Measurements from ENCODE around the gene ZNF281.
"Not testable (repeated sequence)": the region's sequence is repeated elsewhere in the genome, so short reads cannot be mapped to it uniquely, and the experiment has no call there.

ZNF281 gene, protein sequence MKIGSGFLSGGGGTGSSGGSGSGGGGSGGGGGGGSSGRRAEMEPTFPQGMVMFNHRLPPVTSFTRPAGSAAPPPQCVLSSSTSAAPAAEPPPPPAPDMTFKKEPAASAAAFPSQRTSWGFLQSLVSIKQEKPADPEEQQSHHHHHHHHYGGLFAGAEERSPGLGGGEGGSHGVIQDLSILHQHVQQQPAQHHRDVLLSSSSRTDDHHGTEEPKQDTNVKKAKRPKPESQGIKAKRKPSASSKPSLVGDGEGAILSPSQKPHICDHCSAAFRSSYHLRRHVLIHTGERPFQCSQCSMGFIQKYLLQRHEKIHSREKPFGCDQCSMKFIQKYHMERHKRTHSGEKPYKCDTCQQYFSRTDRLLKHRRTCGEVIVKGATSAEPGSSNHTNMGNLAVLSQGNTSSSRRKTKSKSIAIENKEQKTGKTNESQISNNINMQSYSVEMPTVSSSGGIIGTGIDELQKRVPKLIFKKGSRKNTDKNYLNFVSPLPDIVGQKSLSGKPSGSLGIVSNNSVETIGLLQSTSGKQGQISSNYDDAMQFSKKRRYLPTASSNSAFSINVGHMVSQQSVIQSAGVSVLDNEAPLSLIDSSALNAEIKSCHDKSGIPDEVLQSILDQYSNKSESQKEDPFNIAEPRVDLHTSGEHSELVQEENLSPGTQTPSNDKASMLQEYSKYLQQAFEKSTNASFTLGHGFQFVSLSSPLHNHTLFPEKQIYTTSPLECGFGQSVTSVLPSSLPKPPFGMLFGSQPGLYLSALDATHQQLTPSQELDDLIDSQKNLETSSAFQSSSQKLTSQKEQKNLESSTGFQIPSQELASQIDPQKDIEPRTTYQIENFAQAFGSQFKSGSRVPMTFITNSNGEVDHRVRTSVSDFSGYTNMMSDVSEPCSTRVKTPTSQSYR

DNA sequence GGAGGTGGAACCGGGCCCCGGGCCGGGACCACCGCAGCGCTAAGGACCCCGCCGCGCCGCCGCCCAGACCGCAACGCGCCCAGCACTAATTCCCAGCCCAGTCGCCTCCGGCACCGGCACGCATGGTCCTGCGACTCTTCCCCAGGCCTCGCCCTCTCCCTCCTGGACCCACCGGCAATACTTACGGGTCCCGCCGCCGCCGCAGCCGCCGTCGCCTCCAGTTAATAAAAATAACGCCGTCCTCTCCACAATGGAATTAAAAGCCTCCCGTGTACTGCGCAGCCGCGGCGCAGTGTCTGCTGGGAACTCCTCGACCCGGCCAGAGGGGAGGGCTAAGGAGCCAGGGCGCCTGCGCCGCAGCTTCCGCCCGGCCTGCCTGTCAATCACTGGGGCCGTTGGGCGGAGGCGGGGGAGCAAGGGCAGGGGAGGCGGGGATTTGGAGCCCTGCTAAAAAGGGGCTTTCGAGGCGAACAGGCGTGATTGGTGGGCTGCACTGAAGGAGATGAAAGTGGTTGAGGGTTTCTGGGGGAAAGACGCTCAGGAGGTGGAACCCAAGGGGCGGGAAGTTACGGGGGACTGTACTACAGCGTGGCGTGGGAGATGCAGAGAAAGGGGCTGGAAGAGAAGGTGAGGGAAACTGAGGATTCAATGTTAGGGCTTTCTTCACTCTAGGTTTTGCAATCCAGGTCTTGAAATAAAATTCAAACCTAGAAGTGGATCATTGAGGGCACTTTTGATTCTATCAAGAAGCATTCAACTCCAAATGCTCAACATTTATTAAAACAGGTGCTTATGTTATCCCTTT, at the start of gene ZNF281:
ZNF281 (minus strand) TSS at position 276 of the 805 bp plus-strand sequence. CDS start 331 bp downstream, outside the sequence.
- DNase-seq = peak; percentile 92

DNA sequence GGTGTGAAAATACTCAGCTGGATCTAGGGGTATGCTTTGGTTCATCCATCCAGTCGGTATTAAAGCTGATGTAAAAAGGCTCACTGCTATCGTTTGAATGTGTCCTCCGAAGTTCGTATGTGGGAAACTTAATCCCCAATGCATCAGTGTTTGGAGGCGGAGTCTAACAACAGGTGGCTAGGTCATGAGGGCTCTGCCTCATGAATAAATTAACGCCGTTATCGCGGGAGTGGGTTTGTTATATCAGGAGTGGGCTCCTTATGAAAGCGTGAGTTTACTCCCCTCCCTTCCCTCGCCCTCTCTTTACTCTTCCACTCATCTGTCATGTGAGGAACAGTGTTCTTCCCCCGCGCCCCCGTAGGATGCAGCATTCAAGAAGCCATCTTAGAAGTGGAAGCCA, 48.9 kb upstream of the ZNF281 start:
- no peak for DNase-seq

DNA sequence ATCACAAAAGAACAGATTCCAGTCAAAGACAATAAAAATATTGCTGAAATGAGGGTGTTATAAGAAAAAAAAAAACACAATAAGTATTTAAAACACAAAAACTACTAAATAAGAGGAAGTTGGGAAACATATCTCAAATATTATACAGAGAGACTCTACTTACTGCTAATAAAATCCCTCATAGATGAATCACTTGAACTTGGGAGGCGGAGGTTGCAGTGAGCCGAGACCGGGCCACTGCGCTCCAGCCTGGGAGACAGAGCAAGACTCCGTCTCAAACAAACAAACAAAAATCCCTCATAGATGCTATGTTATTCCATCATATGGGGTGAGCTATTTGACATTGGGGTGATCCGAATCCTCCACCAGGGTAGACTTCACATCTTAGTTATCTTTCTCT, 48.0 kb upstream of the ZNF281 start:
- DNase-seq = no peak

DNA sequence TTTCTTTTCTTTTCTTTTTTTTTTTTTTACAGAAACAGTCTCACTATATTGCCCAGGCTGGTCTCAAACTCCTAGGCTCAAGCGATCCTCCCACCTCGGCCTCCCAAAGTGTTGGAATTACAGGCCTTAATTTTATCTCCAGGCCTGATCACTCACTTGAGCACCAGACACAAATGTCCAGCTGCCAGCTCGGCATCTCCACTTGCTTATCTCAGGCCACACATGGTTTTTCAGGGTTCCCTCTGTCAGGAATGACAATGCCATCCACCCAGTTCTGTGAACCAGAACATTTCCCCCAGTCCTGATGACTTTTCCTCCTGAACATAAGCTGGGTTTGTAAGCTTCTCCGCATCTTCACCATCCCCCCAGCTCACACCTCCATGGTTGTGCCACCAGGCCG, 44.6 kb upstream of the ZNF281 start:
- no peak for DNase-seq

DNA sequence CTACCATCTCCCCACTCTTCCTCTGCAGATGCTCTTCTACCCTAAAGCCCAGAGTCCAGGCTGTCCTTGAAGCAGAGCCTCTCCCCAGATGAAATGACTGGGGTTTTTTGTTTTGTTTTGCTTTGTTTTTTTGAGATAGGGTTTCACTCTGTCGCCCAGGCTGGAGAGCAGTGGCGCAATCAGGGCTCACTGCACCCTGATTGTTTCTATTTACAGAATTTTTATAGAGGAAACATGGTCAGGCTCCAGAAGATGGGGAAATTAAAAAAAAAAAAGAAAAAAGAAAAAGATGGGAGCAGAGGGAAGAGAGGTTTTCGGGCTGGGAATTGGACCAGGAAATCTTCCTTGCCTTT, 43.7 kb upstream of the ZNF281 start:
- peak; percentile 23 for DNase-seq

DNA sequence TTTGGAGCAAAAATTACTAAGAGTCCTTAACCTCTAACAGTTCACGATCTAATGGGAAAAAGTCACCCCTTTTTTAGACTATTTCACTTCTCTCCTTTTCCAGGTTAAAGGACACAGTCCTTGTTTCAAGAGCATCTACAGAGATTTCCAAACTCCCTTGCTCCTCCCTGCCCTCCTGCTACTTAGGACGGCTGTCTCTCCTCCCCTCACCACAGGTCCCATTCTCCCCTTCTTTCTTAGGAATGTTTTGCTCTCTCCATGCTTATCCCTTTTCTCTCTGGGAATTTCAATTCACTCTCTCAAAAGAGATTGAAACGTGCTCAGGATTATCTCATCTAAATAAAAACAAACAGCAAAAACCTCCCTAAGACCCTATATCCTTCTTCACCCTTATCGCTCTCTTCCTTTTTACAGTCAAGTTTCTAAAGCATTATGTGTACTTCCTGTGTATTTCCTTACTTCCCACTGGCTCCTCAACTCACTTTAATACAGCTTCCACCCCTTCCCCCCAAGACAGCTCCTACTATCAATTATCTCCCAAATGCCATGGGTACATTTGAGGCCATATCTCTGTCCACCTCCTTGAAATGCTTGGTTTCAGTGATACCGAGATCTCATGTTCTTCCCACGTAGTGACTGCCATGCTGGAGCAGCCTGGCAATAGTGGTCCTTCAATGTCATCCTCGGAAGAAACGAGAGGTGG, 43.2 kb upstream of the ZNF281 start:
- DNase-seq = no peak

DNA sequence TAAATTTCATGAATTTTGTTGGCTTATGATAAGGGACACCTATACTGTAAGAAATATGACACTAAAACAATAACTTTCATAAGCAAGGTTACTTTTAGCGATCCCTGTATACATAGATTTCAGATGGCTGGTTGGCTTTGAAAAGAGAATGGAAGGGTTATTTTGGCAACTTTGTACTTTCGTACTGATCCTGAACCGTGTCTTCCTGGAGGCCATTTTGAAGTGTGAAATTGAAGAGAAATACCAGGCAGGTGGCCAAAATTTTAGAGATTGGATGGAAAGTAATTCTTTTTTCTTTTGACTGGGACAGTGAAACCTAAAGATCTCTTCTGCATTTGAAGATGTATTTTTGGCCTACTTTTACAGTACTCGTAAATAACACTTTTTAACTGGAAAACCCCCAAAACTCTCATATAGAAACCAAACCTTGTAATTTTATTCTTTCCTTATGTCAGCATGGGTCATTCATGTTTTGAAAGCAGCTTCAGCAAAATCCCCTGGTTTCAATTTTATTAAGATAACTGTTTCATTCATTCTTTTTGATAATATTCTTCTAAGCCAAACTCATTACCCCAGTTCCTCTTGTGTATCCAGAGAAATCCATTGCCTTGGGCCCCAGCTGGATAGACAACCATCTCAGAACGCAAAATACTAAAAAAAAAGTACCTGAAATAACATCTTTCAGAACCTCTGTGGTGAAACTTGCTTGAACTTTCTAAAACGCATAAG, 38.4 kb upstream of the ZNF281 start:
- no peak for DNase-seq

DNA sequence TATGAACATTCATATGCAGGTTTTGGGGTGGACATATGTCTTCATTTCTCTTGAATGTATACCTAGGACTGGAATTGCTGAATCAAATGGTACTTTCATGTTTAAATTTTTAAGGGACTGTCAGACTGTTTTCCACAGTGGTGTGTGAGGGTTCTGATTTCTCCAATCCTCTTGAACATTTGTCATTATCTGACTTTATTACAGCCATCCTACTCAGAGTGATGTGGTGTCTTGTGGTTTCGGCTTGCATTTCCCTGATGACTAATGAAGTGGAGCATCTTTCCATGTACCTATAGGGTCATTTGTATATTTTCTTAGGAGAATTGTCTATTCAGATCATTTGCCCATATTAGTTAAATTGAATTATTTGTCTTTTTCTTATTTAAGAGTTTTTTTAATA, 35.4 kb upstream of the ZNF281 start:
- peak; percentile 80 for DNase-seq

DNA sequence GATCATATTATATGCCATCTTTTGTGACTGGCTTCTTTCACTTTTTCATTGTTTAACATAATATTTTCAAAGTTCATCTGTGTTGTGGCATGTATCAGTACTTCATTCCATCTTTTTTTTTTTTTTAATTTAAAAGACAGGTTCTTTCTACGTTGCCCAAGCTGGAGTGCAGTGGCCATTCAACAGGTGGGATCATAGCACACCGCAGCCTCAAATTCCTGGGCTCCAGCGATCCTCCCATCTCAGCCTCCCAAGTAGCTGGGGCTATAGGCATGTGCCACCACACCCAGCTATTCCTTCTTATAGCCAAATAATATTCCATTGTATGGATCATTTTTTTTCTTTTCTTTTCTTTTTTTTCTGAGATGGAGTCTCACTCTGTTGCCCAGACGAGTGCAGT, 34.6 kb upstream of the ZNF281 start:
- DNase-seq = no peak

DNA sequence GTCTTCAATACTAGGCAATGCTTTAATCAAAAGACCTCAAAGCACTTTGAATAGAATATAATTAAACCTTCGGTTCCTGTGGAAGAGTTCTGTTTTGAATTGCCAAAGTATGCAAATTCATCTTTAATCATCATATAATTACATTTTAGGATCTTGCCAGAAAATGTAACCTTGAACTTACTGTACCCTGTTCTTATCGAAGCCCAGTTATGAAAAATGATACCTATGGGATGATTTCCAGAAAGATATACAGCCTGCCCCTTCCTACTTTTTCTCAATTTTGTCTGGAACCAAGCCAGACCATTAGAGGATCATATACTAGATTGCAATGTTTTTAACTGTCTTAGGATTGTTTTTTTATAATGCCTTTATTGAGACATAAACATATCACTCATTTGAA, 34.0 kb upstream of the ZNF281 start:
- no peak for DNase-seq

DNA sequence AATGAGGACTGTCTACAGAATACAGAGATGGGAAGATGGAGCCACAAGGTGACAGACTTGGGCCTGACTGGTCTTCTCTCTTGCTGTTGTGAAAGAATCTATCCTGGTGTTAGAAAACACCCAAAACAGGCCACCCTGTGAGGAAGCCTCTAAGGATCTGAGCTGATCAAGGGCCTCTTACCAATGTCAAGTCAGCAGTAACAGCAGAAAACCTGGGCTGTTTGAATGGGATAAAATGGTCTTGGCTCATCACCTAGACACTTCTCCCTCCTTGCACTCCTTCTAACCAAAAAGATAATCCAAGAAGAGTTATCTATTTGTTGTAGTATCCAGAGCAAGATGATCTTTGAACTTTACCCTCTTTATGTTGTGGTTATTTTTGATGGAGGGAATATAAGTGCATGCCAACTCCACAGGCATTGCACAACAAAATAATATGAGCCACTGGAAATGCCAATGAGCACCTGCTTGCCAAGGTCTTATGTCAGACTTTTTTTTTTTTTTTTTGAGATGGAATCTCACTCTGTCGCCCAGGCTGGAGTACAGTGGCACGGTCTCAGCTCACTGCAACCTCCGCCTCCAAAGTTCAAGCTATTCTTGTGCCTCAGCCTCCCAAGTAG, 32.8 kb upstream of the ZNF281 start:
- DNase-seq = no peak

DNA sequence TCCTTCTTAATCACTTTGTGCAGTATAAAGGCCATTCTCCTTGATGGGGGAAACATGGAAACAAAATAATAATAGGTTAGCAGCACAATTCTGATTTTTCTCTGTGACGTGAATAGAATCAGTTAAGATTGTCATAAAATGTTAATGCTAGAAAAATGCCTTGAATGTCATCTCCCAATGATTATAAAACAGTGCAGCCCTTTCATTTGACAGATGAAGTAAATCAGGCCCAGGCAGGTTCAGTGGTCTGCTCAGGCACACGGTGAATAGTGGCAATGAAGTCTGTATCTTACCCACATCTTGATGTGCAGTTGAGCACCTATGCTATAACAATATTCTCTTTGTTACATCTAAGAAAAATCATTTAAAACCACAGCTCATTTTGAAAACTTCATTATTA, 32.2 kb upstream of the ZNF281 start:
- no peak for DNase-seq

DNA sequence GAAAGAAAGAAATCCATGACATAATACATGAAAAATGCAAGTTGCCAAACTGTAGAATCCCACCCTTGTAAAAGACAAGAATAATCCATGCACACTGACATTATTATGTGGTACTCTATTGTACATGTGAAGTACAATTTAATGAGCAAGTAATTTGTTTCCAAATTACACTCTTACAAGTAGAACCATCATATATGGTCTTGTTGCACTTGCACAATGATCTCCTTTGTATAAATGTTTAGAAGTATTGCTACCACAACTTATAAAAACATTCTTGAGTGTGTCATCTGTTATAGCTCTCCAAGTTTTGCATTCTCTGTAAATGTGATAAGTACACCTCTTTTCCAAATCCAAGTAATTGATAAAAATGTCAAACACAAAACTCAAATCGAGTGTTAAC, 29.1 kb upstream of the ZNF281 start:
- DNase-seq = peak; percentile 48

DNA sequence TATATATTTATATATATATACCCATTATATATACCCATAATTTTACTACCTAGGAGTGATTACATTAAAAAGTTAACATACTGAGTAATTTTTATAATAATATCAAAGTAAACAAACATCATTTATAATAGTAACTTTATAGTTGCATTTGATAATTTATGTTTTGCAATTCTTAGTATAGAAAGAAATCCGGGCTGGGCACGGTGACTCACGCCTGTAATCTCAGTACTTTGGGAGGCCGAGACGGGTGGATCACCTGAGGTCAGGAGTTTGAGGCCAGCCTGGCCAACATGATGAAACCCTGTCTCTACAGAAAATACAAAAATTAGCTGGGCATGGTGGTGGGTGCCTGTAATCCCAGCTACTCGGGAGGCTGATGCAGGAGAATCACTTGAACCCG, 28.6 kb upstream of the ZNF281 start:
- DNase-seq = not testable (repeated sequence)

DNA sequence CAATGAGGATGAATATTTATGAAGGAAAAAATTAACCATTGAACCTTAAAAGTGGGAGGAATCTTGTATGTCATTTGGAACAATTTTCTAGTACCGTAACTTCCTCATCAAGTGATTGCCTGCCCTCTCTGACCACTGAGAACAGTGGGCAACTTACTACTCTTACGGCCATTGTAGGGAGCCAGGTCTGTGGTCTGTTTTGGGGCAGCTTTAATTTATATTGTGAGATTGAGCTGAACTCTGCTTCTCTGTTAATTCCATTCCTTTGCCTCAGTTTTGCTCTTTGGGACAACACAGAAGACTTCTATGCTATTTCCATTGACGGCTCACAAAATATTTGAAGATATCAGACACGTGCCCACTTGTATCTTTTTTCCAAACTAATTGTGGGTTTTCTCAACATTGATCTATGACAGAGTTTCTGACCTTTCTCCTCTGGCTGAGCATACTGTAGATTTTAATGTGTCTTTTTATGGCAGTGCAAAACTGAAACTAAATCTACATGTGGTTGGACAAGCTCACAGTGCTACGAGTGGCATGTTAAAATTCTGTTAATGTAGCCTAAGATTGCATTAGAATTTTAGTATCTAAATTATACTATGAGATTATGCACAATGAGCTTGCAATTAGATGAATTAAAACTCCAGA, 27.8 kb upstream of the ZNF281 start:
- DNase-seq = no peak

DNA sequence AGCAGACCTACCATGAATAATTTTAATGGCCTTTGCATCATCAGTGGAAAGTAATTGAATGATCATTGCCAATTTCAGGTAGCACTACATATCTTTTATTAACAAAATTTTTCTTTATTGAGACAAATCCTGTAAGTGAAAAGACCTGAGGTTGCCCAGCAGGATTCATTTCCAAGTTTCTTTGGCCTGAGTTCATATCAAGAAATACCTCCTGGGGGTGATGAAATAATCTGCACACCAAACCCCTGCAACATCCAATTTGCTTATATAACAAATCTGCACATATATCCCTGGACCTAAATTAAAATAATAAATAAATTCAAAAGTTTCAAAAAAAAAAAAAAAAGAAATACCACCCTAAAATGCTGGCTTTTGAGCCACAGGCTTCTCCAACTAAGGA, 27.3 kb upstream of the ZNF281 start:
- no peak for DNase-seq

DNA sequence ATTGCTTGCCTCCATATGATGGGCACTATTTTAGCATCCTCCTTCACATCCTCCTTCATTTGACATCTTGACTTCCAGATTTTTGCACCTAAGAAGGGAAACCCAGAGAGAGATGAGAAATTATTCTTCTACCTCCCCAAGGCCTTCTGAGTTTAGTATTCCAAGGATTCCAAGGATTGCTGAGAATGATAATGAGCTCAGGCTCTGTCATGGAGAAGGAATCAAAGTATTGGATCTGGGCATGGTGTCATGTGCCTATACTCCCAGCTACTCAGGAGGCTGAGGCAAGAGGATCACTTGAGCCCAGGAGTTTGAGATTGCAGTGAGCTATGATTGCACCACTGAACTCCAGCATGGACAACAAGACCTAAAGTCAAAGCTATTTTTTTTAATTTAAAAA, 26.6 kb upstream of the ZNF281 start:
- DNase-seq = no peak

DNA sequence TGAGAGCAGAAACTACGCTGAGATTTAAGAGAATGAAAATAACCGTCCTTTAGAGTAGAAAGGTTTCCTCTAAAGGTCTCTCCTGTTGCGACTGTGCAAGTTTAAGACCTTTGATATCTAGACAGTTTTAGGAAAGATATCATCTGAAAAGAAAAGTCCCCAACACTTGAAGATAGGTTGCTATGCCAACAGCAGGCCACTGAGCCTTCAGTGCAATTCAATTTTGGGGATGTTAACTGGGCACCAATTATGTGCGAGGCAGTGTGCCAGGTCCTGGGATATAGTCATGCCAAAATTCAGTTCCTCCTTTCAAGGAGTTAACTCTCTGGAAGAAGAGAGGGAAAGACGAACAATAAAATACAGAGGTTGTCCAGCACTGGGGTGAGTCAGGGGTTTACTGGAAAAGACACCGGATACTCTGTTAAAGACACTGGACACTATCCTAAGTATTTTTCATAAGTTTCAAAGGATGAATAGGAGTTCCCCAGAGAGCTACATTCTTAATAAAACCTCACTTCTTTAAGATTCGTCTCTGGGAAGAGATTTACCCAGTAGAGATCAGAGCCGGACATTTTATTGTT, 25.5 kb upstream of the ZNF281 start:
- no peak for DNase-seq

DNA sequence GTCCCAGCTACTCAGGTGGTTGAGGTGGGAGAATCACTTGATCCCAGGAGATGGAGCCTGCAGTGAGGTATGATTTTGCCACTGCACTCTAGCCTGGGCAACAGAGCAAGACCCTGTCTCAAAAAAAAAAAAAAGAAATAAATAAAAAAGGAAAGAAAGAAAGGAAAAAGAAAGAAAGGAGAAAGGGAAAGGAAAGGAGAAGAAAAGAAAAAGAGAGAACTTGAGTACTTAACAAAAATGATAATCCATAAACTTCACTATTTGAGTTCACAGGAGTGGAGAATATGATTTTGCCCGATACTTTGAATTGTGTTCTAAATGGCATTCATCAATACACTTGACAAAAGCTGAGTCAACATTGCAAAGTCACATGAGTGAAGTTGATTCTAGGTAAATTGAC, 23.8 kb upstream of the ZNF281 start:
- no peak for DNase-seq

DNA sequence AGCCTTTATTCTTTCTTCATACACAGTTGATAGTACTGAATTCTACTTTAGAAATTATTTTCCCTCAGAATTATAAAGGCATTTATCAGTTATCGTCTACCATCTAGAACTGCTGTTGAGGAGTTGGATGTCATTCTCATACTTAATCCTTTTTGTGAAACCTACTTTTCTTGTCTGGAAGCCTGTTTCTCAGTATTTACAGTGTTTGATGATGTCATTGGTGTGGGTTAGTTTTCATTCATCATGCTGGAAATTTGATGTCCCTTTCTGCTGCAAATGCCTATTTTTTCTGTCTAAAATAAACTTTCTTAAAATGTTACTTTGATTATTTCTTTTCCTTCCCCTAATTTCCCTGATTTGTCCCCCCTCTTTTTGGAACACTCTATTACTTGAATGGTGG, 22.8 kb upstream of the ZNF281 start:
- no peak for DNase-seq

All from EL (cell line).